HepG2 (cell line): ENCODE results near the gene ASIC2. TPM values are rescaled to one million over a fixed set of nuclear protein-coding genes. Genes with fewer than 3 reads are reported as not detected.

Source experiments
- ATAC-seq: fragments of 200-7000 bp; cut with Tn5 transposase; 3 replicates; pipeline ENCODE4 v1.9.1; 2020; ENCODE audit warnings: mild to moderate bottlenecking, moderate library complexity
- BruUV-seq: library from RNA; stranded (reverse); fragments of 400-500 nt; replicated peaks from 2 replicates; lab custom pipeline; 2021; lab: Mats Ljungman, UMichigan
- CTCF ChIA-PET: fragments of 300-600 bp; formaldehyde crosslinking; extraction: SDS; loops from one replicate; lab custom pipeline; 2021; ENCODE audit warnings: low total read pairs, inconsistent platforms, low intra/inter-chr PET ratio; lab: Yijun Ruan, JAX
- POLR2A ChIA-PET: fragments of 350-600 bp; sonication (Branson Sonifier 250); formaldehyde crosslinking; loops from one replicate; lab custom pipeline; 2020; ENCODE audit warnings: antibody characterized with exemption, inconsistent platforms; lab: Yijun Ruan, JAX
- DNase-seq: peaks from one replicate; pipeline ENCODE4 v3.0.0-alpha.2; 2015; ENCODE audit warnings: low spot score
- FAIRE-seq: peaks from 3 replicates; lab custom pipeline; 2011; peaks lifted over from hg19 to GRCh38; lab: Jason Lieb, UNC
- H2AFZ ChIP-seq: one replicate; pipeline ENCODE4 v1.6.1; 2011; ENCODE audit warnings: low read length, inconsistent platforms
- H3K27ac ChIP-seq: fragments of 300-600 bp; 3 replicates; pipeline ENCODE4 v1.8.0; 2011; ENCODE audit warnings: mixed run types, mild to moderate bottlenecking, mixed read lengths, low read length, inconsistent platforms; ENCODE audit not compliant: insufficient read depth; ENCODE audit errors: extremely low read length
- H3K27me3 ChIP-seq, 2 experiments: fragments of 200-600 bp in 1 of 2; 2 replicates in 1 of 2; 3 replicates in 1 of 2; pipeline versions ENCODE4 v1.6.0 to v1.8.0; 2011; ENCODE audit warnings: low read length in 2 of 2, mild to moderate bottlenecking in 2 of 2, moderate library complexity in 2 of 2, inconsistent platforms in 1 of 2; ENCODE audit not compliant: insufficient read depth in 2 of 2, control insufficient read depth in 1 of 2
- H3K36me3 ChIP-seq, 2 experiments: fragments of 200-600 bp in 1 of 2; replicated peaks in 1 of 2; 2 replicates in 1 of 2; 3 replicates in 1 of 2; pipeline versions ENCODE4 v1.5.1 to v1.8.0; 2011; ENCODE audit warnings: low read length in 2 of 2, inconsistent platforms in 1 of 2; ENCODE audit not compliant: insufficient read depth in 2 of 2, control insufficient read depth in 1 of 2
- H3K4me1 ChIP-seq: 2 replicates; pipeline ENCODE4 v1.5.1; 2012; ENCODE audit warnings: low read length, inconsistent platforms; ENCODE audit not compliant: insufficient read depth
- H3K4me2 ChIP-seq: 2 replicates; pipeline ENCODE4 v1.6.0; 2011; ENCODE audit warnings: low read depth, low read length, inconsistent platforms
- H3K4me3 ChIP-seq, 3 experiments: fragments of 200-600 bp in 1 of 3; sonication (generic), shearing (Covaris generic) in 1 of 3; replicated peaks in 1 of 3; 2 replicates each; pipeline ENCODE4 v1.5.1; 2011 to 2016; ENCODE audit warnings: low read length in 3 of 3, inconsistent platforms in 2 of 3, low read depth in 2 of 3, mild to moderate bottlenecking in 2 of 3, control low read depth in 1 of 3, mixed read lengths in 1 of 3; ENCODE audit not compliant: insufficient read depth in 1 of 3
- H3K79me2 ChIP-seq: one replicate; pipeline ENCODE4 v1.6.1; 2011; ENCODE audit warnings: low read length, inconsistent platforms; ENCODE audit not compliant: insufficient read depth
- H3K9ac ChIP-seq: 2 replicates; pipeline ENCODE4 v1.6.0; 2011; ENCODE audit warnings: mild to moderate bottlenecking, low read depth, low read length, inconsistent platforms; ENCODE audit not compliant: insufficient read depth
- H3K9me3 ChIP-seq: 2 replicates; pipeline ENCODE4 v1.5.1; 2012; ENCODE audit warnings: mild to moderate bottlenecking, low read length
- H4K20me1 ChIP-seq: 2 replicates; pipeline ENCODE4 v1.6.0; 2011; ENCODE audit warnings: inconsistent platforms, mild to moderate bottlenecking, low read length, moderate library complexity; ENCODE audit not compliant: insufficient read depth
- BORCS8-MEF2B ChIP-seq: sonication (generic); formaldehyde crosslinking; IDR thresholded peaks from 2 replicates; pipeline ENCODE4 v1.8.0; 2022; ENCODE audit warnings: mild to moderate bottlenecking, missing genetic modification reagents
- CEBPB ChIP-seq: IDR thresholded peaks from 2 replicates; pipeline ENCODE4 v1.6.1; 2011; ENCODE audit warnings: low read depth, low read length, improper control_type of control experiment, borderline replicate concordance
- CENPT ChIP-seq: sonication (generic); formaldehyde crosslinking; IDR thresholded peaks from 2 replicates; pipeline ENCODE4 v1.8.0; 2022; ENCODE audit warnings: low read depth, mild to moderate bottlenecking, moderate library complexity, missing genetic modification reagents
- DPF2 ChIP-seq: sonication (generic); formaldehyde crosslinking; IDR thresholded peaks from 2 replicates; pipeline ENCODE4 v1.4.0; 2020; ENCODE audit warnings: mild to moderate bottlenecking, low read depth, missing genetic modification reagents, borderline replicate concordance
- EZH2 ChIP-seq: conservative IDR thresholded peaks from 2 replicates; pipeline ENCODE4 v1.6.1; 2012; ENCODE audit warnings: mild to moderate bottlenecking, low read depth, low read length, moderate library complexity
- FOXK1 ChIP-seq: sonication (generic); formaldehyde crosslinking; IDR thresholded peaks from 2 replicates; pipeline ENCODE4 v1.4.0; 2020; ENCODE audit warnings: low read depth, missing genetic modification reagents, borderline replicate concordance
- GATAD2A ChIP-seq: IDR thresholded peaks from 2 replicates; pipeline ENCODE4 v1.6.1; 2016
- HNRNPUL1 ChIP-seq: fragments of 200-400 bp; formaldehyde crosslinking; IDR thresholded peaks from 2 replicates; pipeline ENCODE4 v1.6.1; 2017; ENCODE audit warnings: low read depth, mild to moderate bottlenecking, low read length, moderate library complexity
- ISX ChIP-seq: sonication (generic); formaldehyde crosslinking; conservative IDR thresholded peaks from 2 replicates; pipeline ENCODE4 v1.5.0; 2020; ENCODE audit warnings: missing genetic modification reagents
- JARID2 ChIP-seq: sonication (generic); formaldehyde crosslinking; IDR thresholded peaks from 2 replicates; pipeline ENCODE4 v1.8.1; 2023; ENCODE audit warnings: missing genetic modification reagents, inconsistent platforms; ENCODE audit not compliant: insufficient replicate concordance
- MAFG ChIP-seq: sonication (generic); formaldehyde crosslinking; IDR thresholded peaks from 2 replicates; pipeline ENCODE4 v1.5.1; 2020; ENCODE audit warnings: mild to moderate bottlenecking, missing genetic modification reagents
- NFE2L1 ChIP-seq: sonication (generic); formaldehyde crosslinking; IDR thresholded peaks from 2 replicates; pipeline ENCODE4 v1.4.0; 2020; ENCODE audit warnings: missing genetic modification reagents, mild to moderate bottlenecking, borderline replicate concordance
- SALL2 ChIP-seq: sonication (generic); formaldehyde crosslinking; IDR thresholded peaks from 2 replicates; pipeline ENCODE4 v1.8.1; 2023; ENCODE audit warnings: mild to moderate bottlenecking, missing genetic modification reagents, inconsistent platforms
- SNAI1 ChIP-seq: sonication (generic); formaldehyde crosslinking; IDR thresholded peaks from 2 replicates; pipeline ENCODE4 v1.5.0; 2020; ENCODE audit warnings: mild to moderate bottlenecking, missing genetic modification reagents, borderline replicate concordance
- SOX6 ChIP-seq, 2 experiments: fragments of 450-650 bp in 1 of 2; sonication (generic) in 1 of 2; formaldehyde crosslinking in 1 of 2; IDR thresholded peaks; 2 replicates each; pipeline versions ENCODE4 v1.4.0 to v1.6.1; 2017 to 2020; ENCODE audit warnings: antibody characterized with exemption in 1 of 2, mild to moderate bottlenecking in 1 of 2, missing genetic modification reagents in 1 of 2
- SSRP1 ChIP-seq: IDR thresholded peaks from 2 replicates; pipeline ENCODE4 v1.6.1; 2016; ENCODE audit warnings: control low read depth
- TMF1 ChIP-seq: sonication (generic); formaldehyde crosslinking; IDR thresholded peaks from 2 replicates; pipeline ENCODE4 v1.8.1; 2022; ENCODE audit warnings: low read depth, missing genetic modification reagents
- TOE1 ChIP-seq: sonication (generic); formaldehyde crosslinking; IDR thresholded peaks from 2 replicates; pipeline ENCODE4 v1.4.0; 2020; ENCODE audit warnings: mild to moderate bottlenecking, missing genetic modification reagents
- ZFP36L1 ChIP-seq: sonication (generic); formaldehyde crosslinking; IDR thresholded peaks from 2 replicates; pipeline ENCODE4 v1.8.0; 2022; ENCODE audit warnings: mild to moderate bottlenecking, missing genetic modification reagents, moderate library complexity
- ZNF788 ChIP-seq: sonication (generic); formaldehyde crosslinking; IDR thresholded peaks from 2 replicates; pipeline ENCODE4 v1.5.0; 2020; ENCODE audit warnings: mild to moderate bottlenecking, missing genetic modification reagents, borderline replicate concordance
- WGBS: methylation state at CpG from one replicate; pipeline ENCODE4 v1.1.6; 2017; ENCODE audit warnings: low lambda C conversion rate; 5-methylcytosine and 5-hydroxymethylcytosine counted together
- in situ Hi-C: cut with HindIII; loops from 2 replicates; pipeline ENCODE4 v1.10.0; 2017; ENCODE audit warnings: low pct_unique_long_range_greater_than_20kb; ENCODE audit not compliant: extremely low pct_ligation_motif_present
- intact Hi-C: fragments of 100-400 bp; cut with micrococcal nuclease; formaldehyde crosslinking; loops from one replicate; pipeline ENCODE4 v1.10.0; 2022; ENCODE audit not compliant: unreplicated experiment
- polyA plus RNA-seq, 8 experiments: library from polyadenylated mRNA; depleted of rRNA in 3 of 8; stranded (reverse) in 7 of 8; unstranded in 1 of 8; fragments of >200 nt; fragmentation: Illumina TruSeq in 4 of 8; extraction: Trizol in 4 of 8; gene quantifications; 2 replicates each; pipeline versions ENCODE4 v1.2.1 to v1.2.3, GENCODE V29; 2011 to 2016; ENCODE audit warnings: low read depth in 4 of 8, missing spikeins in 1 of 8, mixed read lengths in 1 of 8; ENCODE audit not compliant: insufficient read depth in 1 of 8
- total RNA-seq, 5 experiments: library from RNA; depleted of rRNA; stranded (reverse); fragments of >200 nt; fragmentation: Illumina TruSeq; extraction: Trizol; gene quantifications; 2 replicates each; pipeline ENCODE4 v1.2.3, GENCODE V29; 2016; ENCODE audit warnings: low read depth in 1 of 5
- TF ChIP-seq, protein P1 (sequence below): IDR thresholded peaks from 2 replicates; pipeline ENCODE4 v1.6.1; 2016; ENCODE audit warnings: missing genetic modification reagents, missing compliant biosample characterization
- TF ChIP-seq, protein P2 (sequence below): sonication (generic); IDR thresholded peaks from 2 replicates; pipeline ENCODE4 v1.6.1; 2016; ENCODE audit warnings: low read depth, borderline replicate concordance

The ASIC2 gene
- total and polyA plus RNA-seq, 2 of the 13 experiments (the other 11 are each of a cell fraction or from before 2014, with no cell fraction given): not detected

DNA sequence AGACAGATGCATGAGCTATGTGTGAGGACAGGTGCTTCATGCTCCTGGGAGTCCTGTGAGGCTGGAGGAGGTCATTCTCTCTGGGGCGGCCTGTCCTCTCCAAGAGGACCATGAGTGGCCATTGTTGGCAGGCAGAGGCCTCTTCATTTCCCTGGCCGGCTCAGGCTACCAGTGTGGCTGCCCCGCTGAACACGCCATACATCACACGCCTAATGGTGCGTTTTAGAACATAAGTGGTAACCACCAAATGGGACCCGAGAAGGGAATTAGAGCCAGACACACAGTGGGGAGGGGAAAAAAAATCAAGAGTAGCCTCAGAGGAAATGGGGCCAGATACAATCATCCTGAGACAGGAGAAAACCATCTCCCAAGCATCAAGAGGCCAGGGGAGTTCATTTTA, 161.5 kb downstream of the ASIC2 start:
- Histone ChIP-seq H3K36me3 (no peaks in the 10 kb centered on the region), H3K27ac (no peak overlapping the region), H3K79me2 (no peaks in the 10 kb centered on the region), H3K4me1 (no peaks in the 10 kb centered on the region), H3K4me3 (no peak overlapping the region), H3K9me3 (no peaks in the 10 kb centered on the region), H3K27me3 (peaks cover 0 to 5% of the 10 kb centered on the region in 2 experiments; a peak in 1 of 5 replicates), H3K4me2 (no peak overlapping the region), H3K9ac (no peak overlapping the region), H2AFZ (no peak overlapping the region), H4K20me1 (no peaks in the 10 kb centered on the region)
- no peak for FAIRE-seq
- TF ChIP-seq SALL2 (CRISPR knock-in tag) (no peak), ISX (no peak), SOX6 (IDR thresholded peaks at IDR 0.05) (no peak), SOX6 (CRISPR knock-in tag; IDR thresholded peaks at IDR 0.05) (no peak), SSRP1 (no peak), TMF1 (CRISPR knock-in tag) (no peak), CEBPB (no peak), EZH2 (no peak)
- intact Hi-C loops: no loop called here
- 21% methylated on average over 6 of the region's 7 CpGs for WGBS
- DNase-seq: no peak
- in situ Hi-C loops: no loop called here
- ChIA-PET POLR2A (no interaction called here), CTCF (no interaction called here)
- no peak for ATAC-seq
- BruUV-seq: no TSS peak

DNA sequence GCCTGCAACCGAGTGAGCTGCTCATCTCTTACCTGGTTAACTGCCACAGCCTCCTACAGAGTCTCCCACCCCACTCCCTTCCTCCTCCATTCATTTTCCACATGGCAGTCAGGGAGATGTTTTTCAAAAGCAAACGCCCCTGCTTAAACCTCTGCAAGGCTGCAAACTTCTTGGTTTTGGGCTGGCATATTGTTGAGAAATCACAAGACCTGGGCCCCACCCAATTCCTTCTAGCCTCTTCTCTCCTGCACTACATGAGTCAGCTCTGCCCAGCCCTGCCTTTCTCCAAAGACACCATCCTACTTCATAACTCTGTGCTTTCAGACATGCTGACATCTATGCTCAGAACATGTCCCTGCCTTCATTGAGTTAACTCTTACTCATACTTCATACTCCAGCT, 165.4 kb downstream of the ASIC2 start:
- ATAC-seq (no peak), DNase-seq (no peak), FAIRE-seq (no peak)
- in situ Hi-C loops: no loop called here
- Histone ChIP-seq H3K27me3 (peaks cover 0 to 7% of the 10 kb centered on the region in 2 experiments; a peak in 1 of 5 replicates), H4K20me1 (no peaks in the 10 kb centered on the region), H3K4me1 (no peaks in the 10 kb centered on the region), H3K79me2 (no peaks in the 10 kb centered on the region), H3K36me3 (no peaks in the 10 kb centered on the region), H3K27ac (no peak overlapping the region), H3K9ac (no peak overlapping the region), H3K9me3 (no peaks in the 10 kb centered on the region), H3K4me2 (no peak overlapping the region), H2AFZ (no peak overlapping the region), H3K4me3 (no peak overlapping the region)
- no TSS peak for BruUV-seq
- CTCF ChIA-PET: no interaction called here
- POLR2A ChIA-PET: no interaction called here
- WGBS: 0% methylated on average over 2 of the region's 2 CpGs
- intact Hi-C loops: no loop called here
- TF ChIP-seq NFE2L1 (CRISPR knock-in tag) (no peak), FOXK1 (CRISPR knock-in tag) (no peak), BORCS8-MEF2B (CRISPR knock-in tag) (no peak), ZFP36L1 (CRISPR knock-in tag) (no peak), TOE1 (CRISPR knock-in tag) (no peak), SNAI1 (no peak), MAFG (no peak), ZNF788 (CRISPR knock-in tag) (no peak), CENPT (CRISPR knock-in tag) (no peak), HNRNPUL1 (no peak), JARID2 (CRISPR knock-in tag) (no peak), DPF2 (CRISPR knock-in tag) (no peak), GATAD2A (no peak)
- TF ChIP-seq, protein P1, sequence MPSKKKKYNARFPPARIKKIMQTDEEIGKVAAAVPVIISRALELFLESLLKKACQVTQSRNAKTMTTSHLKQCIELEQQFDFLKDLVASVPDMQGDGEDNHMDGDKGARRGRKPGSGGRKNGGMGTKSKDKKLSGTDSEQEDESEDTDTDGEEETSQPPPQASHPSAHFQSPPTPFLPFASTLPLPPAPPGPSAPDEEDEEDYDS: no peak
- TF ChIP-seq, protein P2, sequence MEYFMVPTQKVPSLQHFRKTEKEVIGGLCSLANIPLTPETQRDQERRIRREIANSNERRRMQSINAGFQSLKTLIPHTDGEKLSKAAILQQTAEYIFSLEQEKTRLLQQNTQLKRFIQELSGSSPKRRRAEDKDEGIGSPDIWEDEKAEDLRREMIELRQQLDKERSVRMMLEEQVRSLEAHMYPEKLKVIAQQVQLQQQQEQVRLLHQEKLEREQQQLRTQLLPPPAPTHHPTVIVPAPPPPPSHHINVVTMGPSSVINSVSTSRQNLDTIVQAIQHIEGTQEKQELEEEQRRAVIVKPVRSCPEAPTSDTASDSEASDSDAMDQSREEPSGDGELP: no peak
